Measurements from ENCODE around the gene SMARCA2.
A peak's percentile ranks its signal among the peaks of the same experiment; 100 is the strongest.

The SMARCA2 gene

DNA sequence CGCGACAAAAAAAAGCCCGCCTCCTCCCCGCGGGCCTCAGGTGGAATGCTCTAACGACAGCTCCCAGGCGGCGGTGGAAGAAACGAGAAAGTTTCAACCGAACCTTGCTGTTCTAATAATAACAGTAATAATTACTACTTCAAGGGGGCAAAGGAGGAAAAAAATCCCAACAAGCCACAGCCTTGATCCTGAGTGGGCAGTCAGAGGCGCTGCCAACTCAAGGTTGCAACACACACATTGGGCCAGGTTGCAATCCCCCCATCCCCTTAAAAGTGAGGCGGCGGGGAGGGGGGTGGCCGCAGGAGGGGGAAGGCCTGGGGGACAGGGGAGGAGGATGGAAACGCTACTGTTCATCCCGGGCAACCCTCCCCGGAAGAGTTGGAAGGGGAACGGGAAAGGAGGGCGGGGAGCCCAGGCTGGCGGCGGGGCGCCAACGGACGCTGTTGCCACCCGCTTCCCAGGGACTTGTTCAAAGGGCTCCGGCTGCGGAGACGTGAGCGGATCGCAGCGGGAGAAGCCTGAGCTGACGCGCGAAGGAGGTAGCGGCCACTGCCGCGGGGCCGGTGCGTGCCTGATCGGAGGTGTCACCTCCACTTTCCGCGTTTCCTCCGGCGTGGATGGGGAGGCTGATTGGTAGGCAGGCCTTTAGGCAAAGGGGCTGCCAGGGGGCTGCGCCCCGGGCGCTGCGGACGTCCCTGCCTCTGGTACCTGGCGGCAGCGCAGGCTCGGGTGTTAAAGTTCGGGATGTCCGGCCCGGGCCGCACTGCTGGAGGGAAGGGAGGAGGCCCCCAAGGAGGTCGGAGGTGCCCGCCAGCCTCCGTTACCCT lies 647 bp downstream of the SMARCA2 start:
- peak; percentile 72 for DNase-seq (ENCODE audit: low spot score)

DNA sequence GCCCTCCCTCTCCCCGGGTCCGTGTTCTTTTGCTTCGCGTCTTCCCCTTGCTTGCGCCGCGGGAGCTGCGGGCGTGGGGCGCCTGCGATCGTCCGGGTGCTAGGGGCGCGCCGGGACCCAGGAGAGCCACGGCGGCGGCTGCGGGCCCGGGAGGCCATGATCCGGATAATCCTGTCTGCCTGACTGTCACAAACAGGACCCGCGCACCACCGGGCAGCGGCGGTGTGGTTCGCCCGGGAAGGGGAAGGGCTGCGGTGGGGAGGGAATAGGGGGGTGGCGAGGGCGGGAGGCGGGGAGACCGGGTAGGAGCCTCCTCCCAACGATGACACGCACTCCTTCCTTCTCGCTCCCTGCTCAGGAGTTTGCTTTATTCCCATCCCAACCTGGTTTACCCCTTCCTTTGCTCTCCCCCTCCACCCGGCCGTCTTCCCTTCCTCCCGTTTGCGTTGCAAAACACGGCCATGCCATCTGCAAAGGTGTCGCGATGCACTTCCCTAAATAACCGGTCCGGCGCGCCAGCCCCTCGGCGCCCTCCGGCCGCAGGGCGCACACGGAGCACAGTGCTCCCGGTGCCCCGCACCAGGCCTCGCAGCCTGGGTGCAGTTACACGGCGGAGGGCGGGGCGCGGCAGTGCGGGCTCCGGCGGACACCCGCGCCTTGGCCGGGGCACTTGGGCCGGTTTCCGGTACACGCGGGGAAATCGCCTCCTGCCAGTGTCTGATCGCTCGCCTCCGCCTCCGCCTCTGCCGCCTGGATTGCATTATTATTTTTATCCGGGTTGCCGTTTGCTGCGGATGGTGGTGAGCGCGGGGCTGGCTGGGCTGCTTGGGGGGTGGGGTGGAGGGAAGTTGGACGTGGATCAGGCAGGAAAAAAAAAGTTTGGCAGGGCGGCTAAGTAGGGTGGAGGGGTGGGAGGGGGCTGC lies 1.5 kb downstream of the SMARCA2 start:
- DNase-seq (ENCODE audit: low spot score), result peak; percentile 84

DNA sequence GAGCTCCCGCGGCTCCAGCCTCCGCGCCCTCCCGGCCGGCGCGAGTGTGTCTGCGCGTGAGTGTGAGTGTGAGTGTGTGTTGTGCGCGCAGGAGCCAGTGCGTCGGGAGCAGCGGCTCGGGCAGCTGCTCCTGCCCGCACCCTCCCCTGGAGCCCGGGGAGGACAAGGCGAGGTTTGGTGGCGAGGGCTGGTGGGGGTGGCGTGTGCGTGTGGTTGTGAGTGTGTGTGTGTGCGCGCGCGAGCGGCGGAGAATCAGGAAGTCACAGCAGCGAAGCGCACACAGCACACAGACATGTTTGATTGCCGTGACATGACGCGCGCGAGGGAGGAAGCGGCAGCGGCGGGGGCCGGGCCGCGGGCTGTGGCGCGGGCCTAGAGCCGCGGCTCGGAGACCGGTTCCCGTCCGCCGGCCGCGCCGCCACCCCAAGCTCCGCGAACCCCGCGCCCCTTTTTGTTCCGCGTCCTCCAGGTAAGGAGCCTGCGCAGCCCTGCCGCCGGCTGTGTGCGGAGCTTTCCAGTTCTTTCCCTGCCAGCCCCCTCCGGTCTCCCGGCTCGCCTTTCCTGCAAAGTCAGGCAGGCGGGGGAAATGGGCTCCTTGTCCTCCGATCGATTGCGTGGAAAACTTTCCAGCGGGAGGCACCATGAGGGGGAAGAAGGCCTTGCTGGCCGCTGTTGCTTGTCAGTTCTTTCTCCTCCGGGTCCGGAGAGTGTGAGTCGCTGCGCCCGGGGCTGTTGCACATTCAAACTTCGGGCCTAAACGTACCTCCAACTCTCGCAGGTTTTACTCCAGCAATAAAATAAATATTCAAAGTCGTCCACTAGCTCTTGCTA lies 2.4 kb downstream of the SMARCA2 start:
- DNase-seq (ENCODE audit: low spot score), result peak; percentile 83

DNA sequence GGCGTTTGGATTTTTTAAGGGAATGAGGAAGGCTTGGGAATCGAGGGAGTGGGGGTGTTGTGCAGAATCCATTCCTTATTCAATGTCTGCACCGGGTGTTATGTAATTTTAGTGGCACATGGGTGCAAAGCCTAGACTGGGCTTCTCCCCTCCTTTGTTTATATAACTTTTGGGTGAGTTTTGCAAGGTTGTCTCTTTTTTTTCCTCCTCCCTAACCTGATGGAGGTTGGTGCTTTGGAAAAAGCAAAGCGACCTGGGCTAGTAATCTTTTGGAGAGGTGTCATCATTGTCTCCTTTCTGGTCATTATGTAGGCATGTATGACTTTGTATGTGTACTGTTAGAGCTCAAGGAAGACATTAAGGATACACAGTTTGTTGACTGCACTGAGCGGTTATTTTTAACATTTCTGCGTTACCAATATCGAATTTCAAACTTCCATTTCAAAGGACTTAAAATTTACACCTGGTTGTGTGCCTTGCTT lies 3.1 kb downstream of the SMARCA2 start:
- peak; percentile 40 for DNase-seq (ENCODE audit: low spot score)

DNA sequence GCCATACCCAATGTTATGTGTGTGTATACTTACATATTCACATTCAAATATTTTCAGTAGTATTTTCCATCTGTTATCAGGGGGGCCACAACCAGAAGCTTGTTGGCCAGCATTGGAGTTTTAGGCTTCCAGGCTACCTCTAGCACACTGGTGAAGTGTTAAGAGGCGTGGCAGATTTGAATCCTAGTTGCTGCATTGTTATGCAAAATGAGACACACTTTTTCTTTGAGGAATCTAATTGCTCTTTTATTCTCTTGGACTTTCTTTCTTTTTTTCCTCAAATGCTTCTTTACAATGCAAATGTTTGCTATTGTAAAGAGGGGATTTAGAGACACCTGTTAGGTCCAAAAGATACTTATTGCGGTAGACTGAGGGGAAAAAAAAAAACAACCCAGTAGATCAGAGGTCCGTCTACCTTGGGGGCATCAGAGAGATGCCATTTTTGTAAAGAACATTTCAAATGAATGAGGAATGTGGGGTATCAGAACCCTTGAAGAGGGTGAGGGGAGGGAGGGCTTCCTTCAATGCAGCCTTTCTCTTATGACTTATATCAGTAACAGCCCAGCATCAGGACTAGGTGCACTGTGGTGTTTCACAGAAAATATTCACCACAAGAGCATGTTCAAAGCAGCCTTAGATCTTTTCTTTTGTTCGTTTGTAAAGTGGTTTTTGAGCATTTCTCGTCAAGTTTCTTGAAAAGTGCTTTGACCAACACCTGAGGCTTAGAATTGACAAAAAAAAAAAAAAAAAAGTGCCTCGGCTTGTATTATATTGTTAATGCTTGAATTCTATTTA lies 3.8 kb downstream of the SMARCA2 start:
- DNase-seq (ENCODE audit: low spot score), result no peak

DNA sequence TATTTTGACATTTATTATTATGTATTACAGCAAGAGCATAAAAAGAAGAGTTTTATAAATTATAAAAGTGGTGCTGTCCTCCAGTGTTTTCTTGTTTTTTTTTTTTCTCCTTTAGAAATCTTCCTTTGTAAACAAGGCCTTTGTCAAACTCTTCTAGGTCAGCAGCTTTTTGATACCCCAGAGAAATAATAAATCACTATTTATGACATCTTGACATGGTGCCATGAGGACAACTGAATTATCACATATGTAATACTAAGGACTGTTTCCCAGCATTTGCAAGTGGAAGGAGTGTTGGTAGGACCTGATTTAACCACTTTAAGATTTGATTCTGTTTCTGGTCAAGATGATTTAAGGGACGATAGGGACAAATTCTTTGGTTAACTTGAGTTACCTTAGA lies 4.6 kb downstream of the SMARCA2 start:
- DNase-seq (ENCODE audit: low spot score), result no peak

DNA sequence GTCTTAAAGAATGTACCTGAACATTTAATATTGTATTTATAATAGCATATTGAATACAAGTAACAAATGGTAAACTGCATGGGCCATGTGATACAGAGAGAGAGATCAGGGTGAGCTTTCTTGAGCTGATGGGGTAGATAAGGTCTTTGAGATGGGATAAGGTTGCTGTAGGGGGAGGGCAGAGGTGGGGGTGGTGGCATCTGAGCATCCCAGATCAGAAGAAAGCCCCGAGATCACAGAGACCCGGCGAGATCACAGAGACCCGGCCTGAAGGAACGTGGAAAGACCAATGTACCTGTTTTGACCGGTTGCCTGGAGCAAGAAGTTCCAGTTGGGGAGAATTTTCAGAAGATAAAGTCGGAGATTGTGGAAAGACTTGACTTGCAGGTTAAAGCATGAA lies 6.6 kb downstream of the SMARCA2 start:
- DNase-seq (ENCODE audit: low spot score), result no peak

DNA sequence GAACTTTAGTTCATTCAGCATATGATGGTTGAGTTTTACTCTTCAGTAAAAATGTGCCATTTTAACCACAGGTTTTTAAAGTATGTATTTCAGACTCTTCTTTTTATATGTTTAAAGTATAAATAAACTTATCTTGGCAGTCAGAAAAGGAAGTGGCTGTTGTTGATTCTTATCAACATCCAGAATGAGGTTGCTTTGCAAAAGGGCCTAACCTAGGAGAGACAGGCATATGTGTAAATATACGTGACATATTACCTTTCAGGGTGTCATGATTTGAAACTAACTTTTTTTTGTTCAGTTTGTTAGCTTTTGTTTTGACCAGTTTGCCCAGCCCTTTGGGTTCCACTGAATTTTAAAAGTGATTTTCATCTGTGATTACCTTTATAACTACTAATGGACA lies 7.4 kb downstream of the SMARCA2 start:
- no peak for DNase-seq (ENCODE audit: low spot score)

DNA sequence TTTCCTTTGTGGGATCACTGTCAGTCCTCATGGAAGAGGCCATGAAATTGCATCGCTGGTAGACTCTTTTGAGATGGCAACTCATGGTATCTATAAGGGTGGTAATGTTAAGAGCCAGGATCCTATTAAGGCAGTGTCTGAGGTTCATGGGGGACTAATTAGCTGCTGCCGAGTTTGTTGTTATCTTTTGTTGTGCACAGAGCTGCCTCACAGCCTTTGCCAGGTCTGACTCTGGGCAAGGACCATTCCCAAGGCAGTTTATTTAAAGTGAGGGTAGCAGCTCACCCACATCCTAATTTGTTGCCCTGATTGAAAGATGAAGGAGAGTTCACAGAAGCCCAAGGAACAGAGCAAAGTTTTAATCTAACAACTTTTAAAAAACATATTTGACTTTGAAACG lies 7.9 kb downstream of the SMARCA2 start:
- peak; percentile 24 for DNase-seq (ENCODE audit: low spot score)

DNA sequence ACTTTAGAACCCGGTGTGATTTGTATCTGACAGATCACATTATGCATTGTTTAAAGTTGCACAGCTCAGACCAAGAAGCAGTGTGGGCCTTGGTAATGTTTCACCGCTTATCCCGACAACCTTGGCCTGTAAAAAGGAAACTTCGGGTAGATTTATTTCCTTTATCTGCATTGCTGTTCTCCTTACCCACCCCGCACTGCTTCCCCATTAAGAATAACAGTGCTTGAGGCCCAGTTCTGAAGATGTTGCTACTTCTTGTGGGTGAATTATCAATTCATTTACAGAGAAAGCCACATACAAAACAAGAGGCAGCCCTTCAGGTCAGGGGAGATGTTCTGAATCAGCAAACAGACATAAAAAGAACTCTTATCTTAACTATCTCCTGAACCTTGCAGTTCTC lies 8.4 kb downstream of the SMARCA2 start:
- DNase-seq (ENCODE audit: low spot score), result no peak

DNA sequence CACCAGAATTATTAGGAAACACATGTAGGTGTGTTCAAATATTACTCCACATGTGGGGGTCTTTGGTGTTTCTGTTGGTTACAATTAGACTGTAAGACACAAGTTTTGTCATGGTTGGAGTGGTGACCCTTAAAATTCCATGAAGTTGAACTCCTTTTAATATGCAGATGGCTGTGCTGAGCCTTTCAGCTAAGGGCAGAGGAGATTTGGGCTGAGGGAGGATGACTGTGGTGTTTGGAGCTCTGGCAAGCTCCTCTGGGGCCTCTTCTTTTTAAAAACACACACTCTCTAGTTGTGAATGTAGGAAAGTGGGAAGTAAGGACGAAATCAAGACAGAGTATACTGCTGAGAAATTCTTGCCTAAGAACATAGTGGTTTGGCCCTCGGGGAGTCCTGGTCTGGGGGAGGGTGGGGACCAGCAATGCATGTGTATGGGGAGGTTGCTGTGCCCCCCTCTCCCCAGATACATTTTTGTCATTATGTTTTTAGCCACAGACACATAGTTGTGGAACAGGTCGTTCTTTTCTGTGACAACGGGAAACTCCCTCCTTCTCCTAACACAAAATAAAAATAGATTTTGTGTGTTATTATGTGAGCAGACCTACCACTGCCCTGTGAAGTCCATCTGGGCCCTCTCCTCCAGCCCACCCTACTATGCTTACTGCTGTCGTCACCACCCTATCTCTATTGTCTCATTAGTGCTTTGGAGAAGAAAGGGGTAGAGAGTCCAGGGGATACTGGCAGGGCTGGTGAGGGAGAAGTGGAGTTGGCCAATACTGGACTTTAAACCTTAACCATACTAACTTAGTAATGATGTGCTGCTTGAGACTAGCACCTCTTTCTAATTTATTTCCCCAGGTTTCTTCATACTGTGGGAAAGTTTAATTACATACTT lies 10.0 kb downstream of the SMARCA2 start:
- DNase-seq (ENCODE audit: low spot score), result no peak

DNA sequence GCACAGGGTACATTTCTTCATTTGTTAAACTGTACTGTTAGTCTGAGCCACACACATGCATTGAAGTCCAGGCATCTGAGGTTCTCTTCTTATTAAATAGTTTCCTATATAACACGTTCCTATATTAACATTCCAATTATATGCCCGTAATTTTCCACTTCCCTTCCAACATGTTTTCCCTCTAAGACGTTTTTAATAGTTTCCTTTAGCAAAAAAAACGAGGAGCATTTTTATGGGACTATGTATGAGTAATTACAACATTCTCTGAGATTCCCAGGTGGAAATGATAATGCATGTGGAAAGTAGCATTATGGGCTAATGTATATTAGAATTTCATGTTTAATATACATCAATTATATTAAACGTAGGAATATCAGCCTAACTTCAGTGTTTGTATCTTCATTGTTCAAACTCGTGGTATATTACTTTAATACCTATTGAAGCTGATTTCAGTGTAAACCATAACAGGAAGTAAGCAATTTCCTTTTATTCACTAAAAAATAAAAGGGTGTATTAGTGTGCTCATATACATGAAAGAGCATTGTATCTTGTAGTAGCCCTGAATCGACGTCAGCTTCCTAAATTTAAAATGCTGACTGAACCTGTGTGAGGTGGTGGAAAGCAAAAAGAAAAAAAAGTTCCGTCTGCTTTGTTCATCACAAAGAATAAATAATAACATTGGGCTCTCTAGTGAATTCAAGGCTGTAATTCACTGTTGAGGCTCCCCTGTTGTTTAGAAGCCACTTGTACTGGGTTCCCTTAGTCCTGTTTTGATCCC lies 11.3 kb downstream of the SMARCA2 start:
- no peak for DNase-seq (ENCODE audit: low spot score)

DNA sequence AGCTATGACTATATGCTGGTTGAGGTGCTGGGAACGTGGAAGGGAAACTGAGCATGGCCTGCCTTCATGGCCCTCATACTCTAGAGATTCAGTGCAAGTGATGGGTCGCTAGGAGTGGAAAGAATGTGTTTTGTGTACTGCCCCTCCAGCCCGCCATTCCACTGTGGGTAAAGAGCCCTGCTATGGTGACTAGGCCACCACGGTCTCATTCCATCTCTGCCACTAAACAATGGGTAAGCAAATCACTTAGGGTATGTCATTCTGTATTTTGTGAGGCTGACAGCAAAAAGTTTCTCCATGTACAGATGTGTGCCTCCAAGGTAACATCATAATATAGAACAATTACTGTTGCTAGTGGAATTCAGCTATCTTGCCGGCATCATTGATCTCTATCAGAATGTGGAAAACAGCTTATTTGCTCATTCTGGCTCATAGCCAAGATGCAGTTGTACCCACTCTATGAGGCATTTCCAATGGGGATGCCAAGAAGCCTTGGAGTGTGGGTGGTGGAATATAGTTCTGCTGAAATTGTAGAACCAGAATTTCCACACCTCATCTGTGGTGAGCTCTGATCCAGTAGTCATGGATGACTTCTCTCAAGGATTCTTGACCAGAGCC lies 12.5 kb downstream of the SMARCA2 start:
- DNase-seq (ENCODE audit: low spot score), result no peak

DNA sequence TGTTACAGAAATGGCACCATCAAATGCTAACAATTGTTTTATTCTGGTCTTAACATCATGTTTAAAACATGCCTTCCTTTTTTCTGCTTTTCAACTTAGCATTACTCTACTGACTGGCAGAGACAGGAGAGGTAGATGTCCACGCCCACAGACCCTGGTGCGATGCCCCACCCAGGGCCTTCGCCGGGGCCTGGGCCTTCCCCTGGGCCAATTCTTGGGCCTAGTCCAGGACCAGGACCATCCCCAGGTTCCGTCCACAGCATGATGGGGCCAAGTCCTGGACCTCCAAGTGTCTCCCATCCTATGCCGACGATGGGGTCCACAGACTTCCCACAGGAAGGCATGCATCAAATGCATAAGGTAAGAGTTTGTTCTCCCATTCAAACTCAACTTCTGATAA lies 13.7 kb downstream of the SMARCA2 start:
- no peak for DNase-seq (ENCODE audit: low spot score)

DNA sequence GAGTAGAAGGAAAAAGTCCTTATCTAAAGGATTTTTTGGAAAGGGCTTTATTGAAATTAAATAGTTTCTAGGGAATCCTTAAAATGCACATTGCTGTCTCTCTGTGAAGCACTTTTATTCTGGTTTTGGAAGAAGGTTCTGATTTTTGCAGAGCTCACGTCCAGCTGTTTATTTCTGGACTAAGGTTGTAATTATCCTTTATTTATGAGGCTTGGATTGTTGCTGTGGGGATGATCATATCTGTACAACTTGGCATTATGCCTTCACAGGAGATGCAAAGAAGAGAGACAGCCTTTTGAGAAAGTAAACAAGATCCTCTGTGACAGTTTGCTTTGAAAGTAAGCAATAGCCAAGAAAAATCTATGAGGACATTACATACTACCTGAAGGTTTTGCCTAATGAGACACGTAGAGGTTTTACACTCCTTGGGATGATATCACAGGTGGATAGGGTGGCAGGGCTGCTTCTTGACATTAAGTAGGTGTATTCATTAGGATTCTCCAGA lies 14.6 kb downstream of the SMARCA2 start:
- DNase-seq (ENCODE audit: low spot score), result no peak

DNA sequence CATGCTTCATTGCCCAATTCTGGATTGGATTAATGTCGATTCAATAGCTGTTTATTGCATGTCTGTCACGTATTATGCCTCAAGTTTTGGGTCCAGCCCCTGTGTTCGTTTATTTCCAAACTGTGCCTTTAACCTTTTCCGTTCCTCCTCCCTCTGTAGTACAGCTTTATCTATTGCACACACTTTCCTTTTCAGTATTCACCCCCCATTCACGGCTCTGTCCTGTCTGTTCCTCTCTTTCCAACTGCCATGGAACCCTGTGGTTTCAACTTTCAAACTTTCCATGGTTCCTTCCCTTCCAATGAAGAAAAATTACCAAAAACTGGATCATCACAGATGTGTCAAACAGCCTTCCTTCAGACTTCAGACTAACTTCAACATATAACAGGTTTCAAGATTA lies 17.1 kb downstream of the SMARCA2 start:
- DNase-seq (ENCODE audit: low spot score), result no peak

DNA sequence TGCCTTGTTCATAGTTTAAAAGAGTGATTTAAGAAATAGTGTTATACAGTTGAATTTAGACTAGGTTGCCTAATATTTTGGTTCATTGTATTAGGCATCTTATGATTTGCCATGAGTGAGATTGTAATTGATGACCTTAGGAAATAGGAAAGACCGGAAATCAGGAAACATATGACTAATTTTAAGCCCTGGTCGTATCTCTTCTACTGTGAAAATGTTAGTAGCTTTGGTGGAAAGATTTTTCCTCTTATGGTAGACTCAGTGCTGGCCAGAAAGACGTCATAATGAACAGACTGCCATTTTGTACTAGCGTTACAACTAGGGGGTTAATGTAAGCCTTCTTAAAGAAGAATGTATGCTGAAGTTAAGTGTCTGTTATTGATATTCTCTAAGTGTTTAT lies 21.7 kb downstream of the SMARCA2 start:
- DNase-seq (ENCODE audit: low spot score), result no peak

DNA sequence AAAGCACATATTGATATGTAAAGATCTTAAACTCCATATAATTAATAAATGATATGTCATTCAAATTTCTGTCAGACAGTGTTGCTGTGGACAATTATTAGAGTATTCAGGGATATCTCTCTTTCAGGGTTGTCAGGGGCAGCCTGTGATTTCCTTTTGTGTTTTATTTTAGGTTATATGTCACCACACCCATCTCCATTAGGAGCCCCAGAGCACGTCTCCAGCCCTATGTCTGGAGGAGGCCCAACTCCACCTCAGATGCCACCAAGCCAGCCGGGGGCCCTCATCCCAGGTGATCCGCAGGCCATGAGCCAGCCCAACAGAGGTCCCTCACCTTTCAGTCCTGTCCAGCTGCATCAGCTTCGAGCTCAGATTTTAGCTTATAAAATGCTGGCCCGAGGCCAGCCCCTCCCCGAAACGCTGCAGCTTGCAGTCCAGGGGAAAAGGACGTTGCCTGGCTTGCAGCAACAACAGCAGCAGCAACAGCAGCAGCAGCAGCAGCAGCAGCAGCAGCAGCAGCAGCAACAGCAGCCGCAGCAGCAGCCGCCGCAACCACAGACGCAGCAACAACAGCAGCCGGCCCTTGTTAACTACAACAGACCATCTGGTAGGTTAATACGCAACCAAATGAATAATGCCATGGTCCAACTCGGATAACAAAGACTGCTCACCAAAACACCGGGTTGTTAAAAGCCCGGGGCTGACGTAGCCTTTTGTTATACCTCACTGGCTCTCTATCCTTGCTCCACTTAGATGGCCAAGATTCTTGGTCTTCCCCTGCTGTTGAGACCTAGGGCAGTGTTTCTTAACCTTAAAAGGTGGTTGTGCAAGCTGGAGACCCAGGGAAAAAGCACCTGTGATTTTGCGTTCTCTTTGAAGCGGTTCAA lies 24.4 kb downstream of the SMARCA2 start:
- no peak for DNase-seq (ENCODE audit: low spot score)

Measured in putamen (tissue), 1 donor.